Inflammatory macrophage treated with lipopolysaccharide for 4 hours (primary cell): ENCODE data around the gene CASKIN2.
"Not testable (repeated sequence)": the region's sequence is repeated elsewhere in the genome, so short reads cannot be mapped to it uniquely, and the experiment has no call there.

Source experiments
- DNase-seq: peaks from one replicate; pipeline ENCODE4 v3.0.0-alpha.2; 2020

CASKIN2 gene

DNA sequence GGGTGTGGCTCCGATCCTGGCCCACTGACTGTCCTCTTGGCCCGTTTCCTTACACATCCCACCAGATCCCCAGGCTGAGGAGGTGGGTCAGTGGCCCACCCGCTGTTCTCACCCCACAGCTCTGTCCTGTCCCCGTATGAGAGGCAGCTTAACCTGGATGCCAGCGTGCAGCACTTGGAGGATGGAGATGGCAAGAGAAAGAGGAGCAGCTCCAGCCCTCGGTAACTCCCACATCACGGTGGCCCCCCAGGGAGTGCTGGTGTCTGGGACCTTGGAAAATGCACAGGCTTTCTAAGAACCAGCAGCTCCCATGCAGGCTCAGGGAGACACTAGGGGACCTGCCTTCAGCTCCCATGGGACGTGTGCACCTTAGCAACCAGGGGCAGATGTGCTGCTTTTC lies 6.0 kb upstream of the CASKIN2 start:
- DNase-seq: no peak

DNA sequence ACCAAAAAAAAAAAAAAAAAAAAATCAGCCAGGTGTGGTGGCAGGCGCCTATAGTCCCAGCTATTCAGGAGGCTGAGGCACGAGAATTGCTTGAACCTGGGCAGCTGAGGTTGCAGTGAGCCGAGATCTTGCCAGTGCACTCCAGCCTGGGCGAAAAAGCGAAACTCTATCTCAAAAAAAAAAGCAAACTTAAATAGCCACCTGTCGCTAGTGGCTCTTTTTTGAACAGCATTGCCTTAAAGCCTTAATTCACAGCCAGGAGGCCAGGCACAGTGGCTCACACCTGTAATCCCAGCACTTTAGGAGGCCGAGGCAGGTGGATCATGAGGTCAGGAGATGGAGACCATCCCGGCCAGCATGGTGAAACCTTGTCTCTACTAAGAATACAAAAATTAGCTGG lies 5.1 kb upstream of the CASKIN2 start:
- not testable (repeated sequence) for DNase-seq

DNA sequence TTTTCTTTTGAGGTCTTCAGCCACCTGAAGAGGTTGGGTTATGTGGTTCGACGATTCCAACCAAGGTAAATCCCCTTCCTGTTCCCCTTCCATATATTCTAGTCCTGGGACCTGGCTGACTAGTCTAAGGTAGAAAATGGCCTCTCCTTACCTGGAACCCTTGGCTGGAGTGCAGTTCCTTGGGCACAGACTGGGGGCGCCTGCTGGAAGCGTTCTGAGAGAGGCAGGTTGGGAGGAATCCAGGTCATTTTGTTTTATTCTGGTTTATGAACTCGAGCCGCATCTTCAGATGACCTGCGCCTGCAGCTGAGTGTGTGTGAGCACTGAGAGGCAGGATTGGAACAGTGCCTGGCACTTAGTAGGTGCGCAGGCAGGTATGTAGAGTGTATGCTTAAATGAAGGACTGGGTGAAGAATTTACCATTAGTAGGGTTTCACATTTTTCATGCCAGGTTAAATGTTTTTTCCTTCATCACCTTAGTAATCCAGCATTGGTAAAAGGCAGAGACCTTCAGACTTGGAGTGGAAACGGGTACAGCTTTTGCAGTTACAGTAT lies 3.7 kb upstream of the CASKIN2 start:
- DNase-seq: no peak

DNA sequence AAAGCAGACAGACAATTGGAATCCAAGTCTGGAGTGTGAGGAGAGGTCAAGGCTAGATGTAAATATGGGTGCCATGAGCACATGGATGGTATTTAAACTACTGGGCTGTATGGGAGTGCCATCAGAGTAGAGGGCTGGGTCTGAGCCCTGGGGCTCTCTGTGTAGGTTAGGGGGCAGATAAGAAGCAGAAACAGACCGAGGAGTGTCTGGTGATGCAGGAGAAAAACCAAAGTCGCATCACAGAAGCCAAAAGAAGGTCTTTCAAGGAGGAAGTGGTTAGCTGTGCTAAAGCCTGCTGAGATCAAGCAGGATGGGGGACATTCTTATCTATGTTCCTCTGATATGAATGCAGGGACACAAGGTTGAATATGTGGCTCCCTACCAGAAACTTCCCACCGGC lies 2.9 kb upstream of the CASKIN2 start:
- peak; percentile 5 for DNase-seq

DNA sequence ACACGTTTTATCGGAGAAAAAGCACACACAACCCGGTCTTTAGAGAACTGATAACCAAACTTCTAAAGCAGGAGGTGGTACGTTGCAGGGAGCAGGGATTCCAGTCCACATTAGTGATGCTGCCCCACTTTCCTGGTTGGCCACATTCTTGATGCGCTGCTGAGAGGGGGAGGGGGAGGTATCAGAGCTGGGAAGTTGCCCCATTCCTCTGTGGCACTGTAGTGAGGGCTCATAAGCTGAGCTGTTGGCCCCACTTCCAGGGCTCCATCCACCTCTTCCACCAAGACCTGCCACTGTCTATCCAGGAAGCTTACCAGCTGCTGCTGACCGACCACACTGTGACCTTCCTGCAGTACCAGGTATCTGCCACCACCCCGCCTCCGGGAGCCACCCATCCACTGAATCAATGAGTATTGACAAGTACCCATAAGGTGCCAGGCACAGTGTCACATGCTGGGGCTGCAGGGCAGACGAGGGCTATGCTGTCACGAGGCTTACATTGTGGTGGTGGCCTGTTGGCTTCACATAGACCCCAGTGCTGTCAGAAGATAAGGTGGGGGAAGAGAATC lies 2.0 kb upstream of the CASKIN2 start:
- no peak for DNase-seq

DNA sequence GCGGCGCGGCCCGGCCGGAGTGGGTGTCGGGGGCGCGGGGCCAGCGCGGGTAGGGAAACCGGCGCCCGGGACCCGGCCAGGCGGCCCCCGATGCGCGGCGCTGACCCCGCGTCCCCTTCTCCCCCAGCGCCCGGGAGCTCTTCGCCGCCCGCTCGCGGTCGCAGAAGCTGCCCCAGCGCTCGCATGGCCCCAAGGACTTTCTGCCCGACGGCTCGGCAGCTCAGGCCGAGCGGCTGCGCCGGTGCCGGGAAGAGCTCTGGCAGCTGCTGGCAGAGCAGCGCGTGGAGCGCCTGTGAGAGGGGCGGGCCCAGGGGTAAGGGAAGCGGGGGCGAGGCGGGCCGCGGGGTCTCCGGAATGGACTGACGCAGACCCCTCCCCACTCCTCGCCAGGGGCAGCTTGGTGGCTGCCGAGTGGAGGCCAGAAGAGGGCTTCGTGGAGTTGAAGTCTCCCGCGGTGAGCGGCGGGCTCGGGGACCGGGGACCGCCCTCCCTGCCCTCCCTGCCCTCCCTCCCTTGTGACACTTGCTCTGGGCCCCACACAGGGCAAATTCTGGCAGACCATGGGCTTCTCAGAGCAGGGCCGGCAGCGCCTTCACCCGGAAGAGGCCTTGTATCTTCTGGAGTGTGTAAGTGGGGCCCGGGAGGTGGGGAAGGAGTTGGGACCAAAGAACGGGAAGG lies 1.4 kb upstream of the CASKIN2 start:
- DNase-seq: peak; percentile 7

DNA sequence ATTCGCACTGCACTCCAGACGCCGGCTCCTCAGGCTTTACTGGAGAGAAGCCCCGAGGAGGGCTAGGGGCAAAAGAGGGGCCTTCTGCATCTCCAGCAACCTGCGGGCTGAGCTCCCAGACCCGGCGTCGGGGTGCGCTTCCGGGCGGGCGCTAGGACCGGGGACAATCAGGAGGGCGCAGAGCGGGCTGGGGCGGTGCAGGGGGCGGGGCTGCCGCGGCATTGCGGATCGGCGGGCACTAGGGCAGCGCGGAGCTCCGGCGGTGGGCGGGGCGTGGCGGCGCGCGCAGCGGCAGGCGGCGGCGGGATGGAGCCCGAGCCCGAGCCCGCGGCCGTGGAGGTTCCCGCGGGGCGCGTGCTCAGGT lies 900 bp upstream of the CASKIN2 start, which contains the start of gene TSEN54:
TSS of gene TSEN54 (plus strand) at position 274 of the 364 bp plus-strand sequence. CDS start at position 307, 33 bp downstream.
- DNase-seq: peak; percentile 89

DNA sequence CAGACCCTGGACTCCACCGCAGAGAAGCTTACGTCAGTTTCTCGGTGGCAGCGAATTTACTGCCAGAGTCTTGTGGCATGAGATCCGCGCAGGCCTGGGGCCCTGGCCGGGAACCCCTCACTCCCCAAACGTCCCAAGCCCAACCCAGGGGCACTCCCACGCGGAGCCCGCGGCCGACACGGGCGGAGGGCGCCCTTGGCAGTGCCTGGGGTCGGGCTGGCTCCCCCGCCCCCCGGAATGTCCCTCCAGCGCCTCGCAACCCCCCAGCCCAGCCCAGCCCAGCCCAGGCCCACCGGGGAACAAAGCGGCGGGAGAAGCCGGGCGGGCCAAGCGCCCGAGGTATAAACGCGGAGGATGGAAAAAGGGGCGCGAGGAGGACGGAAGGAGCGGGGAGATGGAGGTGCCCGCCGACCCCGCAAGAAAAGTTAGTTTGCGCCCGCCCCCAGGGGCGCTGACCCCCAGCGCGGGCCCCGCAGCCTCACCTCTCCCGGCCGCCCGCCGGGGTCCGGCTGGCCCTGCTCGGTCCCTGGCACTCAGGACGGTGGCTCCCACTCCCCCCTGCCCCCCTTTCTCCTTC lies 330 bp downstream of the CASKIN2 start:
- no peak for DNase-seq

DNA sequence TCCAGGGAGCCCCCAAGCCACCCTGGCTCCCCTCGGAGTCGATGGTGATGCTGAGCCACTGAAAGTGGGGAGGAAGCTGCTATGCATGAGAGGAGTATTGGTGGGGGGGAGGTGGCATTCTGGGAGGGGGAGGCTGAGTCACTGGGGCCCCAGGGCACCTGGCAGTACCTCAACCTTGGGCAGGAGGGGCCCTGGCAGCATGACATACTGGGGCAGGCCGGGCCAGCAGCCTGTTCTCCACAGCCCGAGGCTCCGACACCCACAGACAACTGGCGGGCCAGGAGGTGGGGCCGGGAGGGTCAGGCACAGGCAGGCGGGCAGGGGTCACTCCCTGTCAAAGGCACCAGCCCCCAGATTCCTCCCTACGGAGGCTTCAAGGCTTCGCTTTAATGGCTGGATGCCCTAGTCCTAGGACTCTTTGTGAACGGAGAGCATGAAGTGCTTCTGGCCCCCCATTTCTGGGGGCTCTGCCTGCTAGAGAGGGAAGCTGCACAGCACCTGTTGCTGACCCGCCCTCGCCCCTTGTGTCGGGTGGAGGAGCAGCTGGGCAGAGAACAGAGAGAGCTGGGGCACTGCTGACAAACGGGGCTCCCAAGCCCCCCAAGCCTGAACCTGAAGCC lies 928 bp downstream of the CASKIN2 start:
- DNase-seq: no peak

DNA sequence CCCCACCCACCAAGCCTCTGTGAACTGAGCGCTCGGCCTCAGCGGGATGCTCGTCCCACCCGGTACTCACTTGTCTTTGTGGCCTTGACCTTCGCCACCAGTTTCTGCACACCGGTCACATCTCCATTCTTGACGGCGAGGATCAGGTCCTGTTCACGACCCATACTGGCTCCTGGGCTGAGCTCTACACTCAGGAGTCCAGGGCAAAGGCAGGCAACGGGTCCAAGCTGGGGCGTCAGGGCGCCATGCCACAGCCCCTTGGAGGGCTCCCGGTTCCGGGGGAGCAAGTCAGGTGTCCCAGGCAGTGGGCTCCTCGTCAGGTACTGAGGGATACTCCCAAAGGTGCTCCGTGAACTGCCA lies 1.7 kb downstream of the CASKIN2 start:
- DNase-seq: no peak

DNA sequence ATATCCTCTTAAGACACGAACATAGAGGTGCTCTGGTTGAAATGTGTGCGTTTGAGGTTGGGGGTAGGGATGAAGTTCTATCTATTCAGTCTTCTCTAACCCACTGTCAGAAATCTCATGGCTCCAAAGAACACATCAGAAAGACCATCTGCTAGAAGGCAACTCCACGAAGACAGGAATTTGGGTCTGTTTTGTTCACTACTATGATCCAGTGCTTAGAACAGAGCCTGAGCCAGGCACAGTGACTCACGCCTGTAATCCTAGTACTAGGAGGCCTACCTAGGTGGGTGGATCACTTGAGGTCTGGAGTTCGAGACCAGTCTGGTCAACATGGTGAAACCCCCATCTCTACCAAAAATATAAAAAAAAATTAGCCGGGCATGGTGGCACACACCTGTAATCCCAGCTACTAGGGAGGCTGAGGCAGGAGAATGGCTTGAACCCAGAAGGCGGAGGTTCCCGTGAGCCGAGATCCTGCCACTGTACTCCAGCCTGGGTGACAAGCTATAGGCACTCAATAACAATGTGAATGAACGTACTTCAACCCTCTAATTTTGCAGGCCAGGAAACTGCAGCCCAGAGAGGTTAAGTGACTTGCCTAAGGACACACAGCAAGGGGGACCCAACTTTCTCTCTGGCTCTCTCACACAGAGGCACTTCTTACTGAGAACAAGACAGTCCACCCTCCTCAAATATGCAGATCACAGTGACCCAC lies 2.3 kb downstream of the CASKIN2 start:
- DNase-seq: no peak

DNA sequence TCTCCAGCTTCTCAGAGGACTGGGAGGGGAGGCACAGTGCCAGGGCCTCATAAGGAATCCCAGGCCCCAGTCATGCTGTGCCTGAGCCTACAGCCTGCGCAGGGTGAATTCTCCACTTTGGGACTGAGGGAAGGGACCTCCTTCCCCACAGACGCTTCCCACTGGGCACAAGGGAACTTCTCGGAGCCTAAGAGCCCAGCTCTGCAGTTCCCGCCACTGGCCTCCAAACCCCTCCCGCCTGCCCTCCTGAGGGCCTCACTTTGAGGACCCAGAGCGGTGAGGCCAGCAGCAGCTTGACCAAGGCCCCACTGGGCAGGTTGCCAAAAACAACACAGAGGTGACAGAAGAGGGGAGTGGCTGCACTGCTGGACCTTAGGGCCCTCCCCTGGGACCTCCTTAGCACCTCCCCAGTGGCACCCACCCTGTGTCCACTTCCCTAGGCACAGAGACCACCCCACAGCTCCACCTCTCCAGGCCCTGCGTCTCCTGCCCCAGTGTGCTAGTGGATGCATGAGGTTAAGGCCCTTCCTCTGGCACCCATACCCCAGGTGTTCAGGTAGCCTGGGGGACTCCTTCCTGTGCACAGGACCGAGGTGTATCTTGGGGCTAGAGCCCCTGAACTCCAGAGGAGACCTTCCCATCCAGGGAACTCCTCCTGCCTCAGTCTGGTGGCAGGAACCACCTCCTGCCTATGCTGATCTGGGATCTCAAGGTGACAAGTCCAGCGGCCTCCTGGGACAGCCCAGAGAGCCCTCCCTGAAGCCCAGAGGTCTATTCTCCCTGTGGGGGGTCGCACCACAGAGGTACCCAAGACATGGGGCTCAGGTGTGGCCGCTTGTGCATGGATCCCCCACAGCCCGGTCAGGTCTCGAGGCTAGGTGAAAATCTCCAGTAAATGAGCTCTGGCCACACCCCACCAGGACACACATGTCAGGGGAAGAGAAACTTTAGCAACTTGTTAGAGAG lies 3.4 kb downstream of the CASKIN2 start:
- DNase-seq: no peak

DNA sequence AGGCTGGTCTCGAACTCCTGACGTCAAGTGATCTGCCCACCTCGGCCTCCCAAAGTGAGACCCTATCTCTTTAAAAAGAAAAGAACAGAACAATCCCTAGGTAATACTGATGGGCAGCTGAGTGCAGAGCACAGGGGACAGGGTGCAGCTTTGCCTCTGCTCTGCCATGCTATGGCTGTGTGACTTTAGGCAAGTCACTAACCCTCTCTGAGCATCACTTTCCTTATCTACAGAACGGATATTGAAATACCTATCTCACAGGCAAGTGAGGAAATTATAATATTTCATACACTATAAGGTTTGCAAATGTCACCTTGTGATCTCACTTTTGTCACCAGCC lies 4.1 kb downstream of the CASKIN2 start:
- no peak for DNase-seq

DNA sequence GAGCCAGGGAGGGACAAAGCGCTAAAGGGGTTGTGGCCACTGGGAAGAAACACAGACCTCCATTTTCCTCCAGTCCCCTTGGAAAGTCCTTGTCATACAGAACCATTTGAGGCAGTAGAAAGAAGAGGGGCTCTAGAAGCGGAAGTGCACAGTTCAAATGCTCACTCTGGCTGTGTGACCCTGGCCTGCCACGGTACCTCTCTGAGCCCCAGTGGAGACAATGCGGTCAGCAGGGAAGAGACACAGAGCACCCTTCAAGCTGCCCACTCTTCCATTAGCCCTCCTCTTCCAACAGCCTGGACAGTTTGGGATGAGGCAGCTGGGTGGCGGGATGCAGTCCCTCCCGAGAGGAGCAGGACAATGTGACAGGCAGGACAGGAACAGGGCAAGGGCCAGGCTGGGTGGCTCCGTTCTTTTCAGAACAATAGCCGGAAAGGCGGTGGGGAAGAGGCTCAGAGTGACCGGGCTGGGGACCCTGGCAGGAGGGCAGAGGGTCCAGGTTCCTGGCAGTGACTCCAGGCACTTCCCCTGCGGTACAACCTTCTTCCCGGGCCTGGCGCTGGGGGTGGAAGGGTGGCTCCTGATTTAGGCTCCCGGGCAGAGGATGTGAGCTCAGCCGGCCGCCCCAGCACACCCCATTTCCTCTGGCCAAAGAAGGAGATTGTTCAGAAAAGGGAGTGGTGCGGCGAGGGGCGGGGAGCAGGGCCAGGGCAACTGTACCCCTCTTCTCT lies 5.6 kb downstream of the CASKIN2 start:
- DNase-seq: no peak

DNA sequence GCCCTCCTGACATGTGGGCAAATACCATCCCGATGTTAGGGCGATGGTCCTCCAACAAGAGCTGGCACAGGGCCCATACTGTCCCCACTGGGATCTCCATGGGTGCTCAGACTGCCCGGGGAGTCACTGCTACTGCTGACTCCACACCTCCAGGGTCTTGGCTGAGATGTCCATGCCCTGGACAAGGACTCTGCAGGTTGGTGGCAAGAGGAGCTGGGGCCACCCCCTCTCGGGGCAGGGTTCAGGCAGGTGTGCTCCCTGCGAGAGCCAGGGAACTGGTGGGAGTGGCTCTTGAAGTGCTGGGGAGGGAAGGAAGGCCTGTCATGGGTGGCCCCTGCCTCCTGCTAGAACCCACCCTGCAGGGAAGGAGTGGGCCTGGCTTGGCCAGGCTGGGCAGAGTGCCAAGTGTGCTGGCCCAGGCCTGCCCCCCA lies 6.4 kb downstream of the CASKIN2 start:
- DNase-seq: no peak

DNA sequence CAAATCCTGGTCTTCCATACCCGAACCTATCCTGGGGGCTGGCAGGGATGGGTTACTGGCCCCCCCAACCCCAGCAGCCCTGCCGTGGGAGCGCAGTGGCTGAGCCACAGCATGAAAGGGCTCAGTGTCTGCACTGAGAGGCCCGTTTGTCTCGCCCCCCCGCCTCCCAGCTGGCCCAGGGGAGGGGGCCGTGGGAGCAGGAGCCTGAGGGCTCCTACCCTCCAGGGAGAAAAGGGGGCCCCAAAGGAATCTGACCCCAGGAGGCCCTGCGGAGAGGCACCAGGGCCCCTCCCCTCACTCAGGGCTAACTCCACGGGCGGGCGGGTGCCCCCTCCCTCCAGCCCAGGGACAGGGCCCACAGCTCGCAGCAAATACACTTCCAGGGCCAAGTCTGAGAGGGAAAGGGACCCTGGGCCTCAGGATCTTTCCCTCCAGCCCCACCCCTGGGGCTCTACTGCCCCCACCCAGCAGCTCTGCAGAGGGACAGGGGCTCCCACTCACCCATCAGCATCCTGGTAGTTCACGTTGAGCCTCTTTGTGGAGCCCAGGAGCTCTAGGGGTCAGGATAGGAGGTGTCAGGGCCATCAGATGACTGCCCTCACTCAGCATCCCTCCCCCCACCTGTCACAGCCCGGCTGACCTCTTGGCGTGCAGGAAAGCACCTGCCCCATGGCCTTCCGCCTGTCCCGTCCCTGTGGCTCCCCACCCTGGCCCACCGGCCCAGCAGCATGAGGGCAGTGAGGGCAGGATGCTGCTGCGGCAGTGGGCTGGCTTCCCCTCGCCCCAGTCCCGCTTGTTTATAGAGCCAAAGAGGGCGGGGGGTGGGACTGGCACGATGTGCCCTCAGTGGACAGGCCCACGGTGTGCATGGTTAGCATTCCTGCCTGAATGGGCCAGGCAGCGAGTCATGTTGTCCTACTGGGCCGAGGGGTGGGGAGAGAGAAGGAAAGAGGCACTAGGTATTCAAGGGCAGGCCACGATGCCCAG lies 7.3 kb downstream of the CASKIN2 start:
- no peak for DNase-seq

DNA sequence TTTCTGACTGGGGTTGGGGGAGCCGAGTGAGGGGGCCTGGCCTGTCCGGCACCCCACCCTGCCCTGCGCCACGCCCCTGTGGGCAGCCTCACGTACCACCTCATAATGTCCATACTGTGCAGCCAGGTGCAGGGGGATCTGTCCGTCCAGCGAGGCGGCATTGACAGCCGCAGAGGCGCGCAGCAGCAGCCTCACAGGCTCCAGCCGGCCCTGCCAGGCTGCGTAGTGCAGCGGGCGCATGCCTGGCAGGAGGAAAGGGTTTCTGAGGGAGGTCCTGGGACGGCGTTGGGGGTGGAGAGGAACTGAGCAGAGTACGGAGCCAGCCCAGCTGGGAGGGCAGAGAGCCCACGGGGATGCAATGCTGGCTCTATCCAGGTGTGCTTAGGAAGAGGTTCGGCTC lies 8.4 kb downstream of the CASKIN2 start:
- no peak for DNase-seq

DNA sequence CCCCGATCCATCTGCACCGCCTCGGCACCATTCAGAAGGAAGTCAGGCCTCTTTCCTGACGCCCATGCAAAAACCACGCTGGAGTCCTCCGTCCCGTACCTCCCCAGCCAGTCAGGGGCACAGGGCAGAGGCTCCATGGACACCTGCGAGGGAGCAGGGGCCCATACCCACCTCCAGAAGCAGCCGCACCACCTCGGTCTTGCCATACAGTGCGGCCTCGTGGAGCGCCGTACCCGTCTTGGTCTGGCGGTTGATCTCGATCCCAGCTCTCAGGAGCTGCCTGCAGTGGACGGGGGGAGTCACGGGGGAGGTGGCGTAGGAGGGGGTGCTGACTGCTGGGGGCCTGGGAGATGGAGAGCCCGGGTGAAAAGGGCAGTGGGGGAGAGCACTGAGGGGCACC lies 9.2 kb downstream of the CASKIN2 start:
- no peak for DNase-seq

DNA sequence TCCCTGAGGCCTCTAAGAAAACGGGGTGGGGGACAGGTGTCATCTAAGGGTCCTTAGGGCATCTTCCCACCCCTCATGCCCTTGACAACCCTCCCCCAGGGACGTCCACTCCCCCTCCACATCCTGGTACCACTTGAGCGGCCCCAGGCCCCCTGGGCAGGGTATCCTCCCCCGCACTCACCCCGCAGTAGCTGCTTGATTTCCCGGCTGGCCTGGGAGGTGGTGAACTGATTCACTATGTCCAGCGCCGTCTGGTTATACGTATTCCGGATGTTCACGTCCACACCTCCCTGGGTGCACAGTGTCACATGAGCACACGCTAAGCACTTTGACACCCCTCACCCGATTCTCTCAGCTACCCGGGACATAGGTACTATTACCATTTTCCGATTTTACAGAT lies 9.7 kb downstream of the CASKIN2 start:
- DNase-seq: no peak

DNA sequence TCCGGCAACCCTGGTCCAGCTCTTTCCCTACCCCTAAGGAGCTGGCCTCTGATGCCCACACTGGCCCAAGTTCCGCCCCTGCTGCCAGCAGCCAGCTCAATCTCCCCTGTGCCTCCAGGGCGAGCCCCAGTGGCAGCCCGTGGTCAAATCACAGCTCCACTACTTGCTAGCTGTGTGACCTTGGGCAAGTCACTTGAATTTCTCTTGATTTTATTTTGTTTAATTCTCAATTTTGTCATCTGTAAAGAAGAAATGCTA lies 10.3 kb downstream of the CASKIN2 start:
- no peak for DNase-seq
